Gastroesophageal sphincter (tissue), 4 donors: ENCODE data around the gene RDH14. TPM values are rescaled to one million over a fixed set of nuclear protein-coding genes. Genes with fewer than 3 reads are reported as not detected.

Experiments
- ATAC-seq: fragments of 150-250 bp; one replicate; pipeline ENCODE4 v1.9.1; 2016; ENCODE audit warnings: mild to moderate bottlenecking, moderate library complexity
- H3K27ac ChIP-seq, 4 donors: fragments of 200-600 bp; sonication (generic) in 3 of 4; 1 replicate in 3 of 4; 2 replicates in 1 of 4; pipeline ENCODE4 v1.5.1; 2016 to 2019
- H3K27me3 ChIP-seq: fragments of 200-600 bp; sonication (generic); one replicate; pipeline ENCODE4 v1.5.1; 2019
- H3K36me3 ChIP-seq, 2 donors: fragments of 200-600 bp; sonication (generic); one replicate each; pipeline ENCODE4 v1.5.1; 2019; ENCODE audit warnings: control low read depth in 1 of 2
- H3K4me1 ChIP-seq, 3 donors: fragments of 200-600 bp; sonication (generic); 1 replicate in 2 of 3; 2 replicates in 1 of 3; pipeline ENCODE4 v1.5.1; 2016 to 2019; ENCODE audit warnings: control low read depth in 2 of 3
- H3K4me3 ChIP-seq, 2 donors: fragments of 200-600 bp; sonication (generic); one replicate each; pipeline ENCODE4 v1.5.1; 2019; ENCODE audit warnings: mild to moderate bottlenecking in 1 of 2, moderate library complexity in 1 of 2
- H3K9me3 ChIP-seq, 3 donors: fragments of 200-600 bp; sonication (generic); one replicate each; pipeline ENCODE4 v1.5.1; 2017 to 2019; ENCODE audit warnings: control low read depth in 2 of 3
- CTCF ChIP-seq, 4 experiments: fragments of 200-600 bp in 2 of 4; fragments of 450-650 bp in 2 of 4; sonication (generic) in 1 of 4; IDR thresholded peaks; one replicate each; pipeline ENCODE4 v1.5.1; 2017 to 2019; ENCODE audit warnings: antibody characterized with exemption in 4 of 4, mild to moderate bottlenecking in 2 of 4, moderate library complexity in 2 of 4
- EP300 ChIP-seq: sonication (generic); formaldehyde crosslinking; IDR thresholded peaks from one replicate; pipeline ENCODE4 v1.6.1; 2017; ENCODE audit warnings: antibody characterized with exemption, mild to moderate bottlenecking
- POLR2A ChIP-seq, 2 donors: fragments of 450-650 bp; IDR thresholded peaks; one replicate each; pipeline ENCODE4 v1.6.1; 2017; ENCODE audit warnings: antibody characterized with exemption in 2 of 2, mild to moderate bottlenecking in 2 of 2, moderate library complexity in 1 of 2
- POLR2AphosphoS5 ChIP-seq: sonication (generic); formaldehyde crosslinking; IDR thresholded peaks from one replicate; pipeline ENCODE4 v1.6.1; 2017; ENCODE audit warnings: antibody characterized with exemption
- WGBS, 2 donors: methylation state at CpG; one replicate each; pipeline ENCODE4 v1.1.5; 2018; ENCODE audit warnings: low coverage in 1 of 2; 5-methylcytosine and 5-hydroxymethylcytosine counted together
- total RNA-seq, 4 donors: library from RNA; depleted of rRNA; stranded (reverse); fragments of >200 nt; gene quantifications; one replicate each; pipeline ENCODE4 v1.1.0, GENCODE V29; 2016

Gene RDH14
- total RNA-seq, 4 donors from 2014 or later, result 49.7 to 76.3 (median 61.9) TPM

- Histone ChIP-seq H3K4me3 (no peak overlapping the region), H3K9me3 (no peaks in the 10 kb centered on the region), H3K36me3 (no peaks in the 10 kb centered on the region), H3K27ac (peak overlapping the region; percentile 76 to 91 (median 80)), H3K27me3 (no peaks in the 10 kb centered on the region), H3K4me1 (peaks cover 14 to 91% (median 33%) of the 10 kb centered on the region in 3 donors)
- 4 to 30% methylated on average over 11 to 12 of the region's 16 CpGs for WGBS, 2 donors
- TF ChIP-seq EP300 (no peak), CTCF (IDR thresholded peaks at IDR 0.05) (peak; percentile 90 to 97 (median 94)), POLR2A (IDR thresholded peaks at IDR 0.05) (no peak), POLR2AphosphoS5 (peak; percentile 67)
- peak; percentile 81 for ATAC-seq
Measured at GRCh38 chr2:18520451-18521425, 39.7 kb downstream of the RDH14 start.

- H3K27me3 ChIP-seq, result no peaks in the 10 kb centered on the region
- no peaks in the 10 kb centered on the region for H3K36me3 ChIP-seq
- ATAC-seq, result peak; percentile 28
- peaks cover 15 to 91% (median 40%) of the 10 kb centered on the region in 3 donors for H3K4me1 ChIP-seq
- no peaks in the 10 kb centered on the region for H3K9me3 ChIP-seq
- peak overlapping the region; percentile 76 to 91 (median 80) for H3K27ac ChIP-seq
- TF ChIP-seq POLR2A (IDR thresholded peaks at IDR 0.05) (no peak), CTCF (IDR thresholded peaks at IDR 0.05) (no peak), POLR2AphosphoS5 (no peak), EP300 (no peak)
- no peak overlapping the region for H3K4me3 ChIP-seq
- WGBS, 2 donors, result 15 to 37% methylated on average over 6 to 7 of the region's 7 CpGs
Measured at GRCh38 chr2:18519914-18520450, 40.5 kb downstream of the RDH14 start.

GRCh38 chr2:18518116-18519111, 42.0 kb downstream of the RDH14 start:
- H3K27me3 ChIP-seq, result no peaks in the 10 kb centered on the region
- peak overlapping the region; percentile 76 to 91 (median 80) for H3K27ac ChIP-seq
- H3K36me3 ChIP-seq, result no peaks in the 10 kb centered on the region
- H3K9me3 ChIP-seq, result no peaks in the 10 kb centered on the region
- ATAC-seq, result peak; percentile 34
- WGBS, 2 donors, result 22 to 26% methylated on average over 8 to 11 of the region's 11 CpGs
- TF ChIP-seq CTCF (IDR thresholded peaks at IDR 0.05), result no peak
- no peak for TF ChIP-seq EP300
- TF ChIP-seq POLR2AphosphoS5, result peak; percentile 88
- peaks cover 17 to 94% (median 42%) of the 10 kb centered on the region in 3 donors for H3K4me1 ChIP-seq
- H3K4me3 ChIP-seq, result no peak overlapping the region

DNA sequence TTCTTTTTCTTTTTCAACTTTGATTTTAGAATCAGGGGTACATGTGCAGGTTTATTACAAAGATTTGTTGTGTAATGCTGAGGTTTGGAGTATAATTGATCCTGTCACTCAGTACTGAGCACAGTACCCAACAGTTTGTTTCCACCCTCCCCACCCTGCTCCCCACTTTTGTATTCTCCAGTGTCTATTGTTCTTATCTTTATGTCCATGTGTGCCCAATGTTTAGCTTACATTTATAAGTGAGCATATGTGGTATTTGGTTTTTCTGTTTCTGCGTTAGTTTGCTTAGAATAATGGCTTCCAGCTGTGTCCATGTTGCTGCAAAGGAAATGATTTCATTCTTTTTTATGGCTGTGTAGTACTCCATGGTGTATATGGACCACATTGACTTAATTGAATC, 43.1 kb downstream of the RDH14 start:
- Histone ChIP-seq H3K27ac (peak overlapping the region; percentile 75 to 91 (median 78)), H3K4me3 (no peak overlapping the region), H3K9me3 (no peaks in the 10 kb centered on the region), H3K4me1 (peaks cover 17 to 83% (median 42%) of the 10 kb centered on the region in 3 donors), H3K36me3 (no peaks in the 10 kb centered on the region), H3K27me3 (no peaks in the 10 kb centered on the region)
- no peak for ATAC-seq
- 67 to 75% methylated on average over 1 of the region's 1 CpG for WGBS, 2 donors
- no peak for TF ChIP-seq POLR2AphosphoS5
- TF ChIP-seq POLR2A (IDR thresholded peaks at IDR 0.05), result no peak
- TF ChIP-seq EP300, result no peak
- no peak for TF ChIP-seq CTCF (IDR thresholded peaks at IDR 0.05)
